Measurements from ENCODE around the gene DMKN. TPM values are rescaled to one million over a fixed set of nuclear protein-coding genes. Genes with fewer than 3 reads are reported as not detected.

Gene DMKN
- total and polyA plus RNA-seq, 9 of the 15 experiments (the other 6 are each of a cell fraction or from before 2014, with no cell fraction given), result 0.36 to 0.53 TPM; not detected in 7

GRCh38 chr19:35518313-35518712 is 4.9 kb upstream of the DMKN start (continued):
- TF ChIP-seq, protein P1, sequence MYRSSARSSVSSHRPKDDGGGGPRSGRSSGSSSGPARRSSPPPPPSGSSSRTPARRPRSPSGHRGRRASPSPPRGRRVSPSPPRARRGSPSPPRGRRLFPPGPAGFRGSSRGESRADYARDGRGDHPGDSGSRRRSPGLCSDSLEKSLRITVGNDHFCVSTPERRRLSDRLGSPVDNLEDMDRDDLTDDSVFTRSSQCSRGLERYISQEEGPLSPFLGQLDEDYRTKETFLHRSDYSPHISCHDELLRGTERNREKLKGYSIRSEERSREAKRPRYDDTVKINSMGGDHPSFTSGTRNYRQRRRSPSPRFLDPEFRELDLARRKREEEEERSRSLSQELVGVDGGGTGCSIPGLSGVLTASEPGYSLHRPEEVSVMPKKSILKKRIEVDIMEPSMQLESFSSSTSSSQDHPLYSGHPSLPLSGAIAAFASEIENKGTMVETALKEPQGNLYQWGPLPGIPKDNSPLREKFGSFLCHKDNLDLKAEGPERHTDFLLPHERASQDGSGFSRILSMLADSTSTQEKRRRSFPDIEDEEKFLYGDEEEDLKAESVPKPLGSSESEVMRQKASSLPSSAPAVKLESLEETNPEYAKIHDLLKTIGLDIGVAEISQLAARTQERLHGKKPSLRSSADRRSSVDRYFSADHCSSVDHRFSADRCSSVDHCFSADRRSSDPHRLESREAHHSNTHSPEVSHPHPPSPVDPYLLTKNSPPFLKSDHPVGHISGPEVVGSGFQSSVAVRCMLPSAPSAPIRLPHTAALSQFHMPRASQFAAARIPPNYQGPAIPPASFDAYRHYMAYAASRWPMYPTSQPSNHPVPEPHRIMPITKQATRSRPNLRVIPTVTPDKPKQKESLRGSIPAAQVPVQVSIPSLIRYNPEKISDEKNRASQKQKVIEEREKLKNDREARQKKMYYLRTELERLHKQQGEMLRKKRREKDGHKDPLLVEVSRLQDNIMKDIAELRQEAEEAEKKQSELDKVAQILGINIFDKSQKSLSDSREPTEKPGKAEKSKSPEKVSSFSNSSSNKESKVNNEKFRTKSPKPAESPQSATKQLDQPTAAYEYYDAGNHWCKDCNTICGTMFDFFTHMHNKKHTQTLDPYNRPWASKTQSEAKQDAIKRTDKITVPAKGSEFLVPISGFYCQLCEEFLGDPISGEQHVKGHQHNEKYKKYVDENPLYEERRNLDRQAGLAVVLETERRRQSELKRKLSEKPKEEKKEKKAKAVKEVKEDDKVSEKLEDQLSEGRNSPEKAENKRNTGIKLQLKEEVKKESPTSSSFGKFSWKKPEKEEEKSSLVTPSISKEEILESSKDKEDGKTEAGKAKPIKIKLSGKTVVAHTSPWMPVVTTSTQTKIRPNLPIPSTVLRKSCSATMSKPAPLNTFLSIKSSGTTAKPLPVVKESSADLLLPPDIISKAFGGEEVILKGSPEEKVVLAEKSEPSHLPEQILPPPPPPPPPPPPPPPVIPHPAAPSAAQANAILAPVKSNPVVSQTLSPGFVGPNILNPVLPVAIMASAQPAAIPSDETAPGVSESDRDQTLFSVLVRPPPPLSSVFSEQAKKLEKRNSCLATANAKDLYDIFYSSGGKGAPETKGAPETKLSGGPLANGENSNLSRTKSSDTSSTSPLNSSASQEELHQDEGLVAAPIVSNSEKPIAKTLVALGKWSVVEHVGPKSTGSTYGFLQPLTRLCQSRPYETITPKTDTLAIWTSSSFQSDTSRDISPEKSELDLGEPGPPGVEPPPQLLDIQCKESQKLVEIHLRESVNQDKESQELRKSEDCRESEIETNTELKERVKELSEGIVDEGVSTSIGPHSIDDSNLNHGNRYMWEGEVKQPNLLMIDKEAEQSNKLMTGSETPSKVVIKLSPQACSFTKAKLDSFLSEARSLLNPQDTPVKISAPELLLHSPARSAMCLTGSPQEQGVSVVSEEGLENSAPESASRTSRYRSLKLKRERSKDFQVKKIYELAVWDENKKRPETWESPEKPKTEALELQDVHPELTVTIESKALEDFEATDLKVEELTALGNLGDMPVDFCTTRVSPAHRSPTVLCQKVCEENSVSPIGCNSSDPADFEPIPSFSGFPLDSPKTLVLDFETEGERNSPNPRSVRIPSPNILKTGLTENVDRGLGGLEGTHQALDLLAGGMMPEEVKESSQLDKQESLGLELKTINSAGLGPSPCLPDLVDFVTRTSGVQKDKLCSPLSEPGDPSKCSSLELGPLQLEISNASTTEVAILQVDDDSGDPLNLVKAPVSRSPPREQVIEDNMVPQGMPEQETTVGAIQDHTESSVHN (IDR thresholded peaks at IDR 0.05; ENCODE audit: borderline replicate concordance in 1 of 2, low read depth in 1 of 2), result no peak
- TF ChIP-seq KDM2B (CRISPR knock-in tag; IDR thresholded peaks at IDR 0.05), result no peak
- no peak for TF ChIP-seq SIX5 (IDR thresholded peaks at IDR 0.05; ENCODE audit: borderline replicate concordance in 1 of 2, insufficient read depth in 1 of 2, low read depth in 1 of 2, low read length in 2 of 2)
- no peak for TF ChIP-seq NCOA2 (IDR thresholded peaks at IDR 0.05; ENCODE audit: partially characterized antibody in 2 of 2)
- no peak for TF ChIP-seq TAF15 (IDR thresholded peaks at IDR 0.05; ENCODE audit: low read depth, low read length)
- no peak for TF ChIP-seq NBN (IDR thresholded peaks at IDR 0.05; ENCODE audit: low read depth)
- TF ChIP-seq SAP30 (IDR thresholded peaks at IDR 0.05; ENCODE audit: borderline replicate concordance, insufficient read depth, low read depth, low read length, poor library complexity, severe bottlenecking), result no peak
- TF ChIP-seq ZBTB26 (CRISPR knock-in tag; IDR thresholded peaks at IDR 0.05), result no peak
- TF ChIP-seq CHD2 (IDR thresholded peaks at IDR 0.05; ENCODE audit: low read depth, low read length), result no peak
